Measurements from ENCODE around the gene ASPSCR1.

DNA sequence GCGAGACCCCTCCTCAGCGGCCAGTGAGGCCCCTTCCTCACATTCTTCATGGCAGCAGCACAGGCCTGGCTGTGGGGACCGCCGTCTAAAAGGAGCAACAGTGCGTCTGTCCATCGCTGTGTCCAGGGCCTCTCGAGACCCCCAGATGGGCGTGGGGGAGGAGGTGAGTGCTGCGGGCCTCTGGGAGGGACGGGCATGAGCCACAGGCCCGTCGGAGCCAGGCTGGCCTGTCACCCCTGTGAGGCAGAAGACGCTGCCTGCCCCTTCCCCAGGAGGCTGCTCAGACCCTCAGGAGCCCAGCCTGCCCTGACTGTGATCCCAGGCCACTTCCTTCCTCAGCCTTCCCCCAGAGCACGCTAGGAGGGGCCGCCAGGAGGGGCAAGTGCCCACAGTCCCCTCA, 38.2 kb upstream of the ASPSCR1 start:
- TF ChIP-seq, protein P1, sequence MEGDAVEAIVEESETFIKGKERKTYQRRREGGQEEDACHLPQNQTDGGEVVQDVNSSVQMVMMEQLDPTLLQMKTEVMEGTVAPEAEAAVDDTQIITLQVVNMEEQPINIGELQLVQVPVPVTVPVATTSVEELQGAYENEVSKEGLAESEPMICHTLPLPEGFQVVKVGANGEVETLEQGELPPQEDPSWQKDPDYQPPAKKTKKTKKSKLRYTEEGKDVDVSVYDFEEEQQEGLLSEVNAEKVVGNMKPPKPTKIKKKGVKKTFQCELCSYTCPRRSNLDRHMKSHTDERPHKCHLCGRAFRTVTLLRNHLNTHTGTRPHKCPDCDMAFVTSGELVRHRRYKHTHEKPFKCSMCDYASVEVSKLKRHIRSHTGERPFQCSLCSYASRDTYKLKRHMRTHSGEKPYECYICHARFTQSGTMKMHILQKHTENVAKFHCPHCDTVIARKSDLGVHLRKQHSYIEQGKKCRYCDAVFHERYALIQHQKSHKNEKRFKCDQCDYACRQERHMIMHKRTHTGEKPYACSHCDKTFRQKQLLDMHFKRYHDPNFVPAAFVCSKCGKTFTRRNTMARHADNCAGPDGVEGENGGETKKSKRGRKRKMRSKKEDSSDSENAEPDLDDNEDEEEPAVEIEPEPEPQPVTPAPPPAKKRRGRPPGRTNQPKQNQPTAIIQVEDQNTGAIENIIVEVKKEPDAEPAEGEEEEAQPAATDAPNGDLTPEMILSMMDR (IDR thresholded peaks at IDR 0.05; ENCODE audit: low read depth, low read length): no peak
- TF ChIP-seq POLR2A (IDR thresholded peaks at IDR 0.05; ENCODE audit: extremely low read depth, insufficient read length): no peak
